GM23338 (cell line): ENCODE results near the gene PALLD. TPM values are rescaled to one million over a fixed set of nuclear protein-coding genes. Genes with fewer than 3 reads are reported as not detected.

Source experiments
- STAT1 ChIP-seq: IDR thresholded peaks from one replicate; pipeline ENCODE4 v1.6.1; 2016; ENCODE audit warnings: antibody characterized with exemption; ENCODE audit not compliant: unreplicated experiment
- ZNF331 ChIP-seq: fragments of 250-450 bp; sonication (Bioruptor Pico); IDR thresholded peaks from 2 replicates; pipeline ENCODE4 v1.5.0; 2020; ENCODE audit warnings: low read depth, mild to moderate bottlenecking, moderate library complexity
- polyA plus RNA-seq: library from polyadenylated mRNA; unstranded; fragments of >200 nt; fragmentation: Nextera tagmentation; extraction: Ambion mirVana; gene quantifications from 2 replicates; pipeline ENCODE4 v1.2.1, GENCODE V29; 2016
- total RNA-seq: library from RNA; depleted of rRNA; stranded (reverse); fragments of >200 nt; shearing (Covaris generic); gene quantifications from 2 replicates; pipeline ENCODE4 v1.2.3, GENCODE V29; 2014
- TF ChIP-seq, protein P1 (sequence below): fragments of 250-450 bp; sonication (Bioruptor Pico); IDR thresholded peaks from 2 replicates; pipeline ENCODE4 v1.5.0; 2020; ENCODE audit warnings: mild to moderate bottlenecking, moderate library complexity
- TF ChIP-seq, protein P2 (sequence below): IDR thresholded peaks from 2 replicates; pipeline ENCODE4 v1.6.1; 2016; ENCODE audit warnings: antibody characterized with exemption
- TF ChIP-seq, protein P3 (sequence below), 2 experiments: fragments of 200-600 bp in 1 of 2; sonication (generic) in 1 of 2; conservative IDR thresholded peaks; 2 replicates each; pipeline versions ENCODE4 v1.5.1 to v1.6.1; 2016 to 2017; ENCODE audit warnings: antibody characterized with exemption in 2 of 2, low read depth in 2 of 2, mild to moderate bottlenecking in 2 of 2, moderate library complexity in 1 of 2

PALLD gene
- total and polyA plus RNA-seq, 2 experiments from 2014 or later = 13.1 to 30.2 TPM

DNA sequence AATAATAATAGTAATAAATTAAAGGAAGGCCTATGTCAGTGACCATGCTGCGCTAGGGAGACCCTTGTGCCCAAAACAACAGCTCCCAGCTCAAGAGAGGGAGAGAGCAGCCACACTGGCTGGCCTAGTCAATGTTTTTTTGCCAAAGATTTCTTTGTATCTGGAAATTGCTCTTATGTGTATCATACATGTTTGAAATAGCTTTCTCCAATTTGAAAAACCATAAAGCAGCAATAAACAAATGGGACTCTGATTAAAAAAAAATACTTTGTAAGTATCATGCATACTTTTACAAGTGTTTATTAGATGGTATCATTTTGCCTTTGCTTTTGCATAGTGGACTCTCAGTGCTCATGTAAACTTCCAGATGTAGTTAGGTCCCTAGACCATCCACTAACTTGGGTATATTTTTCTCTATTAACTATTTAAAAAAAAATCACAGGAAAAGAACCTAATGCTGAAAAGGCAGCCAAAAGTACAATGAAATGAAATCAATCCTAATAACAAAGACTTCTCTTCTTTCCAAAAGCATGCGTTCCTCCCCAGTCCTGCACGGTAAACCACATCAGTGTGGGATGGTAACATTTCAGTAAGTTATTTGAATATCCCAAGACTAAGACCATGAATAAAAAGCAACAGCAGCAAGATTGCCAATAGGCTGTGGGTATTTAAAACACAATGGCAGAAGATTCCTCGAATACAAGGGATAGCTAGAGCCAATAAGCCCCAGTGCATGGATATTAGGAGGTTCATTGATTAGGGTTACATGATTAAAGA lies 117.6 kb downstream of the PALLD start (continued):
- TF ChIP-seq, protein P1, sequence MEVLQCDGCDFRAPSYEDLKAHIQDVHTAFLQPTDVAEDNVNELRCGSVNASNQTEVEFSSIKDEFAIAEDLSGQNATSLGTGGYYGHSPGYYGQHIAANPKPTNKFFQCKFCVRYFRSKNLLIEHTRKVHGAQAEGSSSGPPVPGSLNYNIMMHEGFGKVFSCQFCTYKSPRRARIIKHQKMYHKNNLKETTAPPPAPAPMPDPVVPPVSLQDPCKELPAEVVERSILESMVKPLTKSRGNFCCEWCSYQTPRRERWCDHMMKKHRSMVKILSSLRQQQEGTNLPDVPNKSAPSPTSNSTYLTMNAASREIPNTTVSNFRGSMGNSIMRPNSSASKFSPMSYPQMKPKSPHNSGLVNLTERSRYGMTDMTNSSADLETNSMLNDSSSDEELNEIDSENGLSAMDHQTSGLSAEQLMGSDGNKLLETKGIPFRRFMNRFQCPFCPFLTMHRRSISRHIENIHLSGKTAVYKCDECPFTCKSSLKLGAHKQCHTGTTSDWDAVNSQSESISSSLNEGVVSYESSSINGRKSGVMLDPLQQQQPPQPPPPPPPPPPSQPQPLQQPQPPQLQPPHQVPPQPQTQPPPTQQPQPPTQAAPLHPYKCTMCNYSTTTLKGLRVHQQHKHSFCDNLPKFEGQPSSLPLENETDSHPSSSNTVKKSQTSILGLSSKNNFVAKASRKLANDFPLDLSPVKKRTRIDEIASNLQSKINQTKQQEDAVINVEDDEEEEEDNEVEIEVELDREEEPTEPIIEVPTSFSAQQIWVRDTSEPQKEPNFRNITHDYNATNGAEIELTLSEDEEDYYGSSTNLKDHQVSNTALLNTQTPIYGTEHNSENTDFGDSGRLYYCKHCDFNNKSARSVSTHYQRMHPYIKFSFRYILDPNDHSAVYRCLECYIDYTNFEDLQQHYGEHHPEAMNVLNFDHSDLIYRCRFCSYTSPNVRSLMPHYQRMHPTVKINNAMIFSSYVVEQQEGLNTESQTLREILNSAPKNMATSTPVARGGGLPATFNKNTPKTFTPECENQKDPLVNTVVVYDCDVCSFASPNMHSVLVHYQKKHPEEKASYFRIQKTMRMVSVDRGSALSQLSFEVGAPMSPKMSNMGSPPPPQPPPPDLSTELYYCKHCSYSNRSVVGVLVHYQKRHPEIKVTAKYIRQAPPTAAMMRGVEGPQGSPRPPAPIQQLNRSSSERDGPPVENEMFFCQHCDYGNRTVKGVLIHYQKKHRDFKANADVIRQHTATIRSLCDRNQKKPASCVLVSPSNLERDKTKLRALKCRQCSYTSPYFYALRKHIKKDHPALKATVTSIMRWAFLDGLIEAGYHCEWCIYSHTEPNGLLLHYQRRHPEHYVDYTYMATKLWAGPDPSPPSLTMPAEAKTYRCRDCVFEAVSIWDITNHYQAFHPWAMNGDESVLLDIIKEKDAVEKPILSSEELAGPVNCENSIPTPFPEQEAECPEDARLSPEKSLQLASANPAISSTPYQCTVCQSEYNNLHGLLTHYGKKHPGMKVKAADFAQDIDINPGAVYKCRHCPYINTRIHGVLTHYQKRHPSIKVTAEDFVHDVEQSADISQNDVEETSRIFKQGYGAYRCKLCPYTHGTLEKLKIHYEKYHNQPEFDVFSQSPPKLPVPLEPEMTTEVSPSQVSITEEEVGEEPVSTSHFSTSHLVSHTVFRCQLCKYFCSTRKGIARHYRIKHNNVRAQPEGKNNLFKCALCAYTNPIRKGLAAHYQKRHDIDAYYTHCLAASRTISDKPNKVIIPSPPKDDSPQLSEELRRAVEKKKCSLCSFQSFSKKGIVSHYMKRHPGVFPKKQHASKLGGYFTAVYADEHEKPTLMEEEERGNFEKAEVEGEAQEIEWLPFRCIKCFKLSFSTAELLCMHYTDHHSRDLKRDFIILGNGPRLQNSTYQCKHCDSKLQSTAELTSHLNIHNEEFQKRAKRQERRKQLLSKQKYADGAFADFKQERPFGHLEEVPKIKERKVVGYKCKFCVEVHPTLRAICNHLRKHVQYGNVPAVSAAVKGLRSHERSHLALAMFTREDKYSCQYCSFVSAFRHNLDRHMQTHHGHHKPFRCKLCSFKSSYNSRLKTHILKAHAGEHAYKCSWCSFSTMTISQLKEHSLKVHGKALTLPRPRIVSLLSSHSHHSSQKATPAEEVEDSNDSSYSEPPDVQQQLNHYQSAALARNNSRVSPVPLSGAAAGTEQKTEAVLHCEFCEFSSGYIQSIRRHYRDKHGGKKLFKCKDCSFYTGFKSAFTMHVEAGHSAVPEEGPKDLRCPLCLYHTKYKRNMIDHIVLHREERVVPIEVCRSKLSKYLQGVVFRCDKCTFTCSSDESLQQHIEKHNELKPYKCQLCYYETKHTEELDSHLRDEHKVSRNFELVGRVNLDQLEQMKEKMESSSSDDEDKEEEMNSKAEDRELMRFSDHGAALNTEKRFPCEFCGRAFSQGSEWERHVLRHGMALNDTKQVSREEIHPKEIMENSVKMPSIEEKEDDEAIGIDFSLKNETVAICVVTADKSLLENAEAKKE (CRISPR knock-in tag) = no peak
- TF ChIP-seq, protein P2, sequence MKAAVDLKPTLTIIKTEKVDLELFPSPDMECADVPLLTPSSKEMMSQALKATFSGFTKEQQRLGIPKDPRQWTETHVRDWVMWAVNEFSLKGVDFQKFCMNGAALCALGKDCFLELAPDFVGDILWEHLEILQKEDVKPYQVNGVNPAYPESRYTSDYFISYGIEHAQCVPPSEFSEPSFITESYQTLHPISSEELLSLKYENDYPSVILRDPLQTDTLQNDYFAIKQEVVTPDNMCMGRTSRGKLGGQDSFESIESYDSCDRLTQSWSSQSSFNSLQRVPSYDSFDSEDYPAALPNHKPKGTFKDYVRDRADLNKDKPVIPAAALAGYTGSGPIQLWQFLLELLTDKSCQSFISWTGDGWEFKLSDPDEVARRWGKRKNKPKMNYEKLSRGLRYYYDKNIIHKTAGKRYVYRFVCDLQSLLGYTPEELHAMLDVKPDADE = no peak
- no peak for TF ChIP-seq ZNF331
- no peak for TF ChIP-seq STAT1
- TF ChIP-seq, protein P3, sequence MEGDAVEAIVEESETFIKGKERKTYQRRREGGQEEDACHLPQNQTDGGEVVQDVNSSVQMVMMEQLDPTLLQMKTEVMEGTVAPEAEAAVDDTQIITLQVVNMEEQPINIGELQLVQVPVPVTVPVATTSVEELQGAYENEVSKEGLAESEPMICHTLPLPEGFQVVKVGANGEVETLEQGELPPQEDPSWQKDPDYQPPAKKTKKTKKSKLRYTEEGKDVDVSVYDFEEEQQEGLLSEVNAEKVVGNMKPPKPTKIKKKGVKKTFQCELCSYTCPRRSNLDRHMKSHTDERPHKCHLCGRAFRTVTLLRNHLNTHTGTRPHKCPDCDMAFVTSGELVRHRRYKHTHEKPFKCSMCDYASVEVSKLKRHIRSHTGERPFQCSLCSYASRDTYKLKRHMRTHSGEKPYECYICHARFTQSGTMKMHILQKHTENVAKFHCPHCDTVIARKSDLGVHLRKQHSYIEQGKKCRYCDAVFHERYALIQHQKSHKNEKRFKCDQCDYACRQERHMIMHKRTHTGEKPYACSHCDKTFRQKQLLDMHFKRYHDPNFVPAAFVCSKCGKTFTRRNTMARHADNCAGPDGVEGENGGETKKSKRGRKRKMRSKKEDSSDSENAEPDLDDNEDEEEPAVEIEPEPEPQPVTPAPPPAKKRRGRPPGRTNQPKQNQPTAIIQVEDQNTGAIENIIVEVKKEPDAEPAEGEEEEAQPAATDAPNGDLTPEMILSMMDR (conservative IDR thresholded peaks at IDR 0.05; ENCODE audit: low read depth in 2 of 2) = no peak
